GM21825 (cell line): ENCODE data around the gene DPP10.

Experiments used
- ATAC-seq: cut with Tn5 transposase; IDR thresholded peaks from one replicate; pipeline ENCODE4 v1.9.1; 2021; ENCODE audit warnings: mild to moderate bottlenecking, moderate library complexity; ENCODE audit not compliant: unreplicated experiment

DPP10 gene

GRCh38 chr2:115115135-115115534, 672.7 kb downstream of the DPP10 start:
- no peak for ATAC-seq

- no peak for ATAC-seq
Observed at GRCh38 chr2:115118306-115118705, 675.9 kb downstream of the DPP10 start.

GRCh38 chr2:115119086-115119485, 676.6 kb downstream of the DPP10 start:
- no peak for ATAC-seq

GRCh38 chr2:115122701-115123100, 680.3 kb downstream of the DPP10 start:
- no peak for ATAC-seq

- no peak for ATAC-seq
Observed at GRCh38 chr2:115124817-115125216, 682.4 kb downstream of the DPP10 start.

GRCh38 chr2:115129536-115129935, 687.1 kb downstream of the DPP10 start:
- ATAC-seq, result no peak

GRCh38 chr2:115160531-115161080, 718.2 kb downstream of the DPP10 start:
- no peak for ATAC-seq

GRCh38 chr2:115161081-115161770, 718.8 kb downstream of the DPP10 start:
- ATAC-seq, result no peak

- ATAC-seq, result no peak
Observed at GRCh38 chr2:115161771-115162493, 719.5 kb downstream of the DPP10 start.

GRCh38 chr2:115162494-115163293, 720.3 kb downstream of the DPP10 start:
- ATAC-seq, result no peak

GRCh38 chr2:115163572-115163971, 721.1 kb downstream of the DPP10 start:
- ATAC-seq, result no peak

GRCh38 chr2:115165529-115166109, 723.2 kb downstream of the DPP10 start:
- no peak for ATAC-seq

- ATAC-seq, result no peak
Observed at GRCh38 chr2:115168457-115168856, 726.0 kb downstream of the DPP10 start.

- ATAC-seq, result no peak
Observed at GRCh38 chr2:115169814-115170213, 727.4 kb downstream of the DPP10 start.

GRCh38 chr2:115171751-115172150, 729.3 kb downstream of the DPP10 start:
- ATAC-seq, result no peak

- no peak for ATAC-seq
Observed at GRCh38 chr2:115174651-115175050, 732.2 kb downstream of the DPP10 start.

- ATAC-seq, result no peak
Observed at GRCh38 chr2:115183144-115183543, 740.7 kb downstream of the DPP10 start.

- no peak for ATAC-seq
Observed at GRCh38 chr2:115190459-115190858, 748.0 kb downstream of the DPP10 start.

- no peak for ATAC-seq
Observed at GRCh38 chr2:115194623-115195022, 752.2 kb downstream of the DPP10 start.

GRCh38 chr2:115196587-115196986, 754.1 kb downstream of the DPP10 start:
- ATAC-seq, result no peak

GRCh38 chr2:115199966-115200365, 757.5 kb downstream of the DPP10 start:
- ATAC-seq, result no peak
